ENCODE measurements around the gene ATRNL1.
"Not testable (repeated sequence)": the region's sequence is repeated elsewhere in the genome, so short reads cannot be mapped to it uniquely, and the experiment has no call there.

Gene ATRNL1

DNA sequence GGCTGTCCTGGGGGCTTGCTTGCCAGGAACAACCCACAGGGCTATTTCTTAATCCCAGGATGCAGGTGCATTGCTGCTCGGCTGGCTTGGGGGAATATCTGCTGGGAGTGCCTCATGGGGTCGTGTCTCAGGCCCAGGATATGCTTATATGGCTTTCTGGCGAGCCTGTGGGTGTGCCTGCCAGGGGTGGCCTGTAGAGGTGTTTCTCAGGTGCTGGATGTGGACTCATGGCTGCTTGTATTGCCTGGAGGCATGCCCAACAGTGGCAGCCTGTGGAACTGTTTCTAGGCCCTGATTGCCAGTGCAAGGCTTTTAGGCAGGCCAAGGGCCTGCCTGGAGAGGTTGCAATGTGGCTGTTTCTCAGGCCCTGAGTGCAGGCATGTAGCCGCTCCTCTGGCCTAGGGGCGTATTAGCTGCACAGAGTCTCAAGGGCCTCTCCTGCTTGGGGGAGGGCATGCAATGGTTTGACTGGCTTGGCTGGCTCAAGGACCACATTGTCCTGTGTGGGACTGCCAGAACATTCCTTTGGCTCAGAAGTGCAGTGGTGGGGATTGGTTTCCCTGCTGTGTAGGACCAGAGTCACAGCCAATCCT, 202.1 kb downstream of the ATRNL1 start:
- H3K4me3 ChIP-seq (ENCODE audit: low read depth, low read length): no peak overlapping the region
- TF ChIP-seq, protein P1, sequence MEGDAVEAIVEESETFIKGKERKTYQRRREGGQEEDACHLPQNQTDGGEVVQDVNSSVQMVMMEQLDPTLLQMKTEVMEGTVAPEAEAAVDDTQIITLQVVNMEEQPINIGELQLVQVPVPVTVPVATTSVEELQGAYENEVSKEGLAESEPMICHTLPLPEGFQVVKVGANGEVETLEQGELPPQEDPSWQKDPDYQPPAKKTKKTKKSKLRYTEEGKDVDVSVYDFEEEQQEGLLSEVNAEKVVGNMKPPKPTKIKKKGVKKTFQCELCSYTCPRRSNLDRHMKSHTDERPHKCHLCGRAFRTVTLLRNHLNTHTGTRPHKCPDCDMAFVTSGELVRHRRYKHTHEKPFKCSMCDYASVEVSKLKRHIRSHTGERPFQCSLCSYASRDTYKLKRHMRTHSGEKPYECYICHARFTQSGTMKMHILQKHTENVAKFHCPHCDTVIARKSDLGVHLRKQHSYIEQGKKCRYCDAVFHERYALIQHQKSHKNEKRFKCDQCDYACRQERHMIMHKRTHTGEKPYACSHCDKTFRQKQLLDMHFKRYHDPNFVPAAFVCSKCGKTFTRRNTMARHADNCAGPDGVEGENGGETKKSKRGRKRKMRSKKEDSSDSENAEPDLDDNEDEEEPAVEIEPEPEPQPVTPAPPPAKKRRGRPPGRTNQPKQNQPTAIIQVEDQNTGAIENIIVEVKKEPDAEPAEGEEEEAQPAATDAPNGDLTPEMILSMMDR (IDR thresholded peaks at IDR 0.05; ENCODE audit: low read depth, low read length): no peak

- no peak overlapping the region for H3K4me3 ChIP-seq (ENCODE audit: low read depth, low read length)
- TF ChIP-seq, protein P1 (IDR thresholded peaks at IDR 0.05; ENCODE audit: low read depth, low read length): no peak
Measured at GRCh38 chr10:115300080-115300479, 206.9 kb downstream of the ATRNL1 start.

DNA sequence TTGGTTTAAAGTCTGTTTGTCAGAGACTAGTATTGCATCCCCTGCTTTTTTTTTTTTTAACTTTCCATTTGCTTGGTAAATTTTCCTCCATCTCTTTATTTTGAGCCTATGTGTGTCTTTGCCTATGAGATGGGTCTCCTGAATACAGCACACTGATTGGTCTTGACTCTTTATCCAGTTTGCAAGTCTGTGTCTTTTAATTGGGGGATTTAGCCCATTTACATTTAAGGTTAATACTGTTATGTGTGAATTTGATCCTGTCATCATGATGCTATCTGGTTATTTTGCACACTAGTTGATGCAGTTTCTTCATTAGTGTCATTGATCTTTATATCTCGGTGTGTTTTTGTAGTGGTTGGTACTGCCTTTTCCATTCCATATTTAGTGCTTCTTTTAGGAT, 226.5 kb downstream of the ATRNL1 start:
- not testable (repeated sequence) for H3K4me3 ChIP-seq (ENCODE audit: low read depth, low read length)

DNA sequence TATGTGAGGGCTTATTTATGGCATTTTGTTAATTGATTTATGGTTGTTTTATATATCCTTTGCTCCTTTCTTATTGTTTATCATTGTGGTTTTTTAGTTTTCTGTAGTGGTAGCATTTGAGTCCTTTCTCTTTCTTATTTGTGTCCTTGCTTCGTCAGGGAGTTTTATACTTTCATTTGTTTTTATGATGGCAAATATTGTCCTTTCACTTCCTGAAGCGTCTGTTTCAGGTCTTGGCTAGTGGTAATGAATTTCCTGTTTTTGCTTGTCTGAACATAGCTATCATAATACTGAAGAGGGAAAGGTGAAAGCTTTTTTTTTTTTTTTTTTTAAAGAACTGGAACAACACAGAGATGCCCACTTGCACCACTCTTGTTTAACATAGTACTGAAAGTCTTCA, 228.2 kb downstream of the ATRNL1 start:
- H3K4me3 ChIP-seq (ENCODE audit: low read depth, low read length): no peak overlapping the region
- TF ChIP-seq, protein P1 (IDR thresholded peaks at IDR 0.05; ENCODE audit: low read depth, low read length): no peak

DNA sequence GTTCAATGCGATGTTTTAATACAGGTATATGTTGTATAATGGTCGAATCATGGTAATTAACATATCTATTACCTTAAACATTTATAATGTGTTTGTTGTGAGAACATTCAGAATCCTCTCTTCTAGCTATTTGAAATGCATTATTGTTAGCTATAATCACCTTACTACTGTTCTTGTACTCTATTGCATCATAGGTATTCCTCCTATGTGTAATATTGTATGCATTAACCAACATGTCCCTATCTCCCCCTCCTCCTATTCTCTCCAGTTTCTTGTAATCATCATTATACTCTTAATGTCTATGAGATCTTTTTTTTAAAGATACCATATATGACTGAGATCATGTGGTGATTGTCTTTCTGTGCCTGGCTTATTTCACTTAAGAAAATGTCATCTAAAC, 235.2 kb downstream of the ATRNL1 start:
- TF ChIP-seq, protein P1 (IDR thresholded peaks at IDR 0.05; ENCODE audit: low read depth, low read length): no peak
- H3K4me3 ChIP-seq (ENCODE audit: low read depth, low read length): no peak overlapping the region

GRCh38 chr10:115335366-115335765, 242.2 kb downstream of the ATRNL1 start:
- H3K4me3 ChIP-seq (ENCODE audit: low read depth, low read length): no peak overlapping the region
- TF ChIP-seq, protein P1 (IDR thresholded peaks at IDR 0.05; ENCODE audit: low read depth, low read length): no peak

- no peak overlapping the region for H3K4me3 ChIP-seq (ENCODE audit: low read depth, low read length)
- TF ChIP-seq, protein P1 (IDR thresholded peaks at IDR 0.05; ENCODE audit: low read depth, low read length): no peak
Measured at GRCh38 chr10:115355162-115355760, 262.1 kb downstream of the ATRNL1 start.

DNA sequence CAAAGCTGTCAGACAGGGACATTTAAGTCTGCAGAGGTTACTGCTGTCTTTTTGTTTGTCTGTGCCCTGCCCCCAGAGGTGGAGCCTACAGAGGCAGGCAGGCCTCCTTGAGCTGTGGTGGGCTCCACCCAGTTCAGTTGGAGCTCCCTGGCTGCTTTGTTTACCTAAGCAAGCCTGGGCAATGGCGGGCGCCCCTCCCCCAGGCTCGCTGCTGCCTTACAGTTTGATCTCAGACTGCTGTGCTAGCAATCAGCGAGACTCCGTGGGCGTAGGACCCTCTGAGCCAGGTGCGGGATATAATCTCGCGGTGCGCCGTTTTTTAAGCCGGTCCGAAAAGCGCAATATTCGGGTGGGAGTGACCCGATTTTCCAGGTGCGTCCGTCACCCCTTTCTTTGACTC, 274.8 kb downstream of the ATRNL1 start:
- H3K4me3 ChIP-seq (ENCODE audit: low read depth, low read length): not testable (repeated sequence)

All from WI38 (cell line).